SK-N-MC (cell line): Measurements from ENCODE around the gene PSMA4.

Experiments used
- EZH2 ChIP-seq: fragments of 200-600 bp; sonication (generic); IDR thresholded peaks from one replicate; pipeline ENCODE4 v1.6.1; 2017; ENCODE audit warnings: antibody characterized with exemption
- FOXP2 ChIP-seq: optimal IDR thresholded peaks from 2 replicates; pipeline ENCODE3; 2011; ENCODE audit warnings: mild to moderate bottlenecking, moderate library complexity; ENCODE audit not compliant: insufficient read depth; ENCODE audit errors: extremely low read length, control extremely low read depth
- POLR2AphosphoS5 ChIP-seq: IDR thresholded peaks from 2 replicates; pipeline ENCODE4 v1.6.1; 2012; ENCODE audit warnings: mild to moderate bottlenecking, low read depth, low read length, borderline replicate concordance

GRCh38 chr15:78538358-78538757 lies 1.9 kb upstream of the PSMA4 start:
- TF ChIP-seq EZH2 (no peak), POLR2AphosphoS5 (no peak), FOXP2 (no peak)
